HG03354 (cell line): Measurements from ENCODE around the gene NLK.
"Not testable (repeated sequence)": the region's sequence is repeated elsewhere in the genome, so short reads cannot be mapped to it uniquely, and the experiment has no call there.

Source experiments
- ATAC-seq: cut with Tn5 transposase; IDR thresholded peaks from one replicate; pipeline ENCODE4 v1.9.1; 2021; ENCODE audit warnings: mild to moderate bottlenecking; ENCODE audit not compliant: unreplicated experiment, poor library complexity, severe bottlenecking

NLK gene

DNA sequence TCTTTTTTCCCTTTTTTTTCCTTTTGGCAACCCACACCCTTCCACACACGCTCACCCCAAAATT, at the start of gene NLK:
Gene NLK (plus strand): TSS at position 21 of the 64 bp plus-strand sequence. CDS start 197 bp downstream, outside the sequence.
- ATAC-seq: no peak

DNA sequence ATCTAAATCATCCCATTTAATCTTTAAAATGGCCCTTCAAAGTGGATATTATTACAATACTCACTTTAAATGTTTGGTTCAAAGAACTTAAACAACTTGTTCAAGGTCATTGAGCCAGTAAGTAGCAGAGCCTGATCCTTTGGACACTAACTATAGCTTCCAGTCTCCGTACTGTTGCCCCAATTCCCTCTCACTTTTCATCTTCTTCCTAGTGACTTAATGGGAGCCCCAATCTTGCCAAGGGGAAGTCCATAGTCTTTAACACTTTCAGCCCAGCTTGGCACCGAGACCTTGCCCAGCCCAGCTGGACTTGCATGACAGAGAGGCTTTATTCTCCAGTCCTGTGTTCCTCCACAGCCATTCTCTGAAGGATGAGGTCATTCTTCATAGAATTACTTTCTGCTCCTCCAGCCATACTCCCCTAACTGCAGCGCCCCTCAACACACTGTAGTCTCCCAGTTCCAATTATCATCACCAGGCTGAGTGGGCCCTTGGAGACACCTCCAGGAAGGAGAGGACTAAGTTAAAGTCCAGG, 49.2 kb upstream of the NLK start:
- no peak for ATAC-seq

DNA sequence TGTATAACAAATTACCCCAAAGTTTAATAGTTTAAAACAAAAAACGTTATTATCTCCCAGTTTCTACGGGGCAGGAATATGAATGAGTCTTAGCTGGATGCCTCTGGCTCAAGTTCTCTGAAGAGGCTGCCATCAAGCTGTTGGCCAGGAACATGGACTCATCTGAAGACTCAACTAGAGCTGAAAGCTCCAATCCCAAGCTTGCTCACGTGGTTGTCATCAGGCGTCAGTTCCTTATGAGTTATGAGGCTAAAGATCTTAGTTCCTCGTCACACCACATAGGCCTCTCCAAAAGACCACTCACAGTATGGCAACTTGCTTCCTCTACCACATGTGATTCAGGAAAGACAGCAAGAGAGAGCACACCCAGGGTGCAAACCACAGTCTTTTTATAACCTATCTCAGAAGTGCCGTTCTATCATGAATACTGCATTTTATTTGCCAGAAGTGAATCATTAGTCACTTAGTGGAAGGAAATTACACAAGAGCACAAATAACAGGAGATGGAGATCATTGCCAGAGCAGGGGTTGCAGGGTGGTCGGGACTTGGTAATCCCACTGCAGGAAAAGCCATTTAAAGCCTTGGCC, 48.7 kb upstream of the NLK start:
- no peak for ATAC-seq

DNA sequence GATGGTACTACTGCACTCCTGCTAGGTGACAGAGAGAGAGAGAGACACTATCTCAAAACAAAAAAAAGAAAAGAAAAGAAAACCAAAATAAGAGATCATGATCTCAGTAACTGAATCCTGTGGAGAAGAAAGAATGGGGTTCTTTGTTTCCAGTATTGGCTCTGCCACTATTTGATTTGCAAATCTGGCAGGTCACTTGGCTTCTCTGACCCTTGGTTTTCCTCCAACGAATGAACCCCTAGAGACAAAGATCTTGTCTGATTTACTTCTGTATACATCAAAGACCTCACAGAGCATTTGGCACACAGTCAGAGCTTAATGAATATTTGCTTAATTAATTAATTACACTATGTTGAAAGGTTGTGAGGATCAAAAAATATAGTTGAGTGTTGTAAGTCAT, 47.9 kb upstream of the NLK start:
- no peak for ATAC-seq

GRCh38 chr17:27995554-27995953, 46.9 kb upstream of the NLK start:
- ATAC-seq: no peak

- ATAC-seq: no peak
Measured at GRCh38 chr17:27996202-27997043, 46.1 kb upstream of the NLK start.

- no peak for ATAC-seq
Measured at GRCh38 chr17:27997044-27997401, 45.5 kb upstream of the NLK start.

DNA sequence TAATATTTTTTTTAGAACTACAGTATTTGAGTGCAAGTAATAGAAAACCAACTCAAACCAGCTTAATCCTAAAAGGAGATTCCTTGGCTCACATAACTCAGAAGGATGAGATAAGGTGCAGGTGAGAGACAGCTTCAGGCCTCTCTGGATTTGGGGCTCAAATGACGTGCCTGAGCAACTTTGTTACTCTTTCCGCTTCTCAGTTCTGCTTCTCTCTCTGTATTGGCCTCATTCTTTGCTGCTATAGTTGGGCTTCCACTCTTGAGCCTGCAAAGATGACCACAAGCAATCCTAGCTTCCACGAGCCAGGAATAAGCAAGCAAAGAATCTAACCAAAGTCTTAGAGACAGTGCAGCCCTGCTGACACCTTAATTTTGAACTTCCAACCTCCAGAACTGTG, 45.0 kb upstream of the NLK start:
- ATAC-seq: no peak

- ATAC-seq: no peak
Measured at GRCh38 chr17:28001149-28001548, 41.3 kb upstream of the NLK start.

DNA sequence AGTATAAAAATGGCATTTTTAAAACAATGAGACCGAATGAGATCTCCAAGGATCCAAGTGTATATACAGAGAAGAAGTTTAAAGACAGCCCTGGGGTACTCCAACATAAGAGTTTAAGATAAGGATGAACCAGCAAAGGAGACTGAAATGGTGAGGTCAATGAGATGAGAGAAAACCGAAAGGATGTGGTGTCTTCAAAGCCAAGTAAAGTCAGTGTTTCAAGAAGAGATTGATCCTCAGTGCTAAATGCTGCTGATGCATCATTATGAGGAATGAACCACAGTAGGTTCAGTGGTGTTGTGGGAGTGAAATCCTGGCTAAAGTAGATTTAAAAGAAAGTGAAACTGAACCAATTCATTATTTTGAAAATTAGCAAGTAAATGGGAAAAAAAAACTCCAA, 38.1 kb upstream of the NLK start:
- no peak for ATAC-seq

- ATAC-seq: not testable (repeated sequence)
Measured at GRCh38 chr17:28007925-28008324, 34.6 kb upstream of the NLK start.

DNA sequence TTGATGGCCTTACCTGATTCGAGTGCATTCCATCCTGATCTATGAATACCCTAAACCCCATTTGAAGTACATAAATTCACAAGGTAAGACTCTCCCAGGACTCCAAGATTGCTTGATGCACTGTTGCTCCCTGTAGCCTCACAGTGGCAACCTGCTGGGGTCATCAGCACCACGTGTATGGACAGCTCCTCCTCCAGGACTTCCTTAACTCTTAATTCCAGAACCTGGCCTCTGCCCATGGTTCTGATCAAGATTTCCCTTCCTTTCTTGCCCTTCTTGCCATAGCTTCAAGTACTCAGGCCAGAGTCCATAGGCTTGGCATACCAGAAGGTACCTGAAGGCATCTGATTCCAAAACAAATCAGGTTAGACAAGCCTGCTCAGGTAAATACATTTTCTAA, 34.0 kb upstream of the NLK start:
- no peak for ATAC-seq

- no peak for ATAC-seq
Measured at GRCh38 chr17:28010406-28010805, 32.1 kb upstream of the NLK start.

GRCh38 chr17:28018439-28019070, 23.9 kb upstream of the NLK start:
- ATAC-seq: no peak

- ATAC-seq: no peak
Measured at GRCh38 chr17:28020515-28020914, 22.0 kb upstream of the NLK start.

- ATAC-seq: no peak
Measured at GRCh38 chr17:28029044-28029443, 13.4 kb upstream of the NLK start.

DNA sequence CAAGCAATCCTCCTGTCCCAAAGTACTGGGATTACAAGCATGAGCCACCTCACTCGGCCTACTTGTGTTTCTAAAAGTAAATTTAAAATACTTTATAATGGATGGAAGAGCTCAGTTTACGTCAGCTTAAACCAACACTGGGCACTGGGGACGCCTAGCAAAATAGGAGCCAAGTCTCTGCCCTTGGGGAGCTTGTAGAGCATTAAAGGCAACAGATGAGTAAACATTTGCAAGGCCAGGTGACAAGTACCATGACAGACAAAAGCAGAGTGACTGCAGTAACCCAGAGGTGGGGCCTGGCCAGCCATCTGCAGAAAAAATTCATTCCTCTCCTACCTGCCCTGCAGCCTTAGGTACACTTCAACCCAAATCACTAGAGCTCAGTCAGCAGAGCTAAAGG, 12.1 kb upstream of the NLK start:
- no peak for ATAC-seq

DNA sequence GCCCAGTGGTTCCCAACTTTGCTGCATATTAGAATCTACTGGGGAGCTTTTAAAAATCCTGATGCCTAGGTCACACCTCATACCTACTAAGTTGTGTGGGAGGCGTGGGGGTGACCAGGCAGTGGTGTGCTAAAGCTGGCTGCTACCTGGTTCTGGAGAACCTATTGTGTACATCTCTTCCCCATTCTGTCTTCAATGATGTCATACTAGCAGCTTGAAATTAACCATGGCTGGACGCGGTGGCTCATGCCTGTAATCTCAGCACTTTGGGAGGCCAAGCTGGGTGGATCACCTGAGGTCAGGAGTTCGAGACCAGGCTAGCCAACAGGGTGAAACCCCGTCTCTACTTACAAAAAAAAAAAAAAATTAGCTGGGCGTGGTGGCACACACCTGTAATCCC, 11.3 kb upstream of the NLK start:
- no peak for ATAC-seq

DNA sequence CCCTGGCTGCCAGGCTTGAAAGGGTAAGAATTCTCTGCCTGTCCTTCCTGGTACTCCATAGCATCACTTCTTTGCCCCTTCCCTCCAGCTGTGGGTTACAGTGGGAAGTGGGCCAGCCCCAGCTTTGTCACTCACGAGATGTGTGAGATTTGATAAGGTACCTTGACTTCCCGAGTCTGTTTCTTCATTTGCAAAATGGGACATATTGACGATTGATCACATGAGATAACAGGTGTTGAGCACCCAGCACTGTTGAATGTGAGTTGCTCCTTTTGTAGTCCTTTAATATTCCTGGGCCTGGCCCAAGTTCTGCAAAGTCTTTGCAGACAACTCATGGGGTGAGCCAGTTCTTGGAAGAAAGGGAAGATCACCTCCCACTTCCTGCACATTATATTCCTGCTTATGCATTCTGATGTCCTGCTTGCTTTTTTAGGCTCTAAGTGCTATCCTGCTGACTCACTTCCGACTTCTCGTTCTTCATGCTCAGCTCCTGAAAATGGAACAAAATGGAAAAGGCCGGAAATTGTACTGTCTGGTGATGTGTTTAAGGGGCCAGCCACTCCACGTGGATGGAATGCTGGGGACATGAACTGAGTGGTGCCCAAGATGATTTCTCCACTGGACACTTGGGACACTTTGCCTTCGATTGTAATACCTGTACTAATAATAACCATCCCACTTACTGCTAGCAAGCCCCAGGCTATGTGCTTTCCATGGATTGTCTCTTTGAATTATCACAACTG, 8.3 kb upstream of the NLK start:
- ATAC-seq: no peak

DNA sequence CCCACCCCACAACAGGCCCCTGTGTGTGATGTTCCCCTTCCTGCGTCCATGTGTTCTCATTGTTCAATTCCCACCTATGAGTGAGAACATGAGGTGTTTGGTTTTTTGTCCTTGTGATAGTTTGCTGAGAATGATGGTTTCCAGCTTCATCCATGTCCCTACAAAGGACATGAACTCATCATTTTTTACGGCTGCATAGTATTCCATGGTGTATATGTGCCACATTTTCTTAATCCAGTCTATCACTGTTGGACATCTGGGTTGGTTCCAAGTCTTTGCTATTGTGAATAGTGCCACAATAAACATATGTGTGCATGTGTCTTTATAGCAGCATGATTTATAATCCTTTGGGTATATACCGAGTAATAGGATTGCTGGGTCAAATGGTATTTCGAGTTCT, 7.0 kb upstream of the NLK start:
- ATAC-seq: not testable (repeated sequence)

DNA sequence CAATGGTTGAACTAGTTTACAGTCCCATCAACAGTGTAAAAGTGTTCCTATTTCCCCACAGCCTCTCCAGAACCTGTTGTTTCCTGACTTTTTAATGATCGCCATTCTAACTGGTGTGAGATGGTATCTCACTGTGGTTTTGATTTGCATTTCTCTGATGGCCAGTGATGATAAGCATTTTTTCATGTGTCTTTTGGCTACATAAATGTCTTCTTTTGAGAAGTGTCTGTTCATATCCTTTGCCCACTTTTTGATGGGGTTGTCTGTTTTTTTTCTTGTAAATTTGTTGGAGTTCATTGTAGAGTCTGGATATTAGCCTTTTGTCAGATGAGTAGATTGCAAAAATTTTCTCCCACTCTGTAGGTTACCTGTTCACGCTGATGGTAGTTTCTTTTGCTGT, 6.6 kb upstream of the NLK start:
- ATAC-seq: not testable (repeated sequence)
